ENCODE results near the gene ASTN2.
A peak's percentile ranks its signal among the peaks of the same experiment; 100 is the strongest.

Gene ASTN2

GRCh38 chr9:116589392-116590354 is 825.2 kb downstream of the ASTN2 start:
- DNase-seq: peak in 1 of 5 donors; percentile 16

- no peak for DNase-seq
Observed at GRCh38 chr9:116587919-116588318, 826.9 kb downstream of the ASTN2 start.

GRCh38 chr9:116585896-116586295 is 829.0 kb downstream of the ASTN2 start:
- no peak for DNase-seq

- no peak for DNase-seq
Observed at GRCh38 chr9:116585204-116585603, 829.7 kb downstream of the ASTN2 start.

- no peak for DNase-seq
Observed at GRCh38 chr9:116580853-116581252, 834.0 kb downstream of the ASTN2 start.

GRCh38 chr9:116576386-116576785 is 838.5 kb downstream of the ASTN2 start:
- DNase-seq: no peak

- no peak for DNase-seq
Observed at GRCh38 chr9:116574027-116574679, 840.7 kb downstream of the ASTN2 start.

GRCh38 chr9:116572095-116572748 is 842.6 kb downstream of the ASTN2 start:
- DNase-seq: peak in 1 of 5 donors; percentile 14

- DNase-seq: no peak
Observed at GRCh38 chr9:116569111-116569510, 845.7 kb downstream of the ASTN2 start.

GRCh38 chr9:116566677-116567488 is 848.0 kb downstream of the ASTN2 start:
- no peak for DNase-seq

- DNase-seq: no peak
Observed at GRCh38 chr9:116565986-116566385, 848.9 kb downstream of the ASTN2 start.

- no peak for DNase-seq
Observed at GRCh38 chr9:116564266-116564793, 850.5 kb downstream of the ASTN2 start.

GRCh38 chr9:116558818-116559540 is 855.9 kb downstream of the ASTN2 start:
- DNase-seq: no peak

GRCh38 chr9:116558035-116558434 is 856.8 kb downstream of the ASTN2 start:
- DNase-seq: no peak

- no peak for DNase-seq
Observed at GRCh38 chr9:116555556-116556155, 859.2 kb downstream of the ASTN2 start.

- DNase-seq: no peak
Observed at GRCh38 chr9:116555119-116555518, 859.7 kb downstream of the ASTN2 start.

GRCh38 chr9:116550696-116551436 is 864.0 kb downstream of the ASTN2 start:
- DNase-seq: no peak

- no peak for DNase-seq
Observed at GRCh38 chr9:116549786-116550660, 864.8 kb downstream of the ASTN2 start.

GRCh38 chr9:116549061-116549664 is 865.7 kb downstream of the ASTN2 start:
- no peak for DNase-seq

Measured in T-helper 1 cell (primary cell).